Left renal cortex interstitium (tissue), 4 donors: ENCODE data around the gene PIANP. TPM values are rescaled to one million over a fixed set of nuclear protein-coding genes. Genes with fewer than 3 reads are reported as not detected.
"Not testable (repeated sequence)": the region's sequence is repeated elsewhere in the genome, so short reads cannot be mapped to it uniquely, and the experiment has no call there.

Experiments
- DNase-seq, 4 donors: peaks; one replicate each; pipeline ENCODE4 v3.0.0-alpha.2; 2013; ENCODE audit warnings: low read depth in 4 of 4, low spot score in 2 of 4, missing footprints in 1 of 4
- polyA plus RNA-seq, 4 donors: library from polyadenylated mRNA; unstranded; fragments of 120-200 nt; gene quantifications; one replicate each; pipeline ENCODE4 v1.2.1, GENCODE V29; 2013; ENCODE audit not compliant: insufficient read length in 4 of 4

Gene PIANP, protein sequence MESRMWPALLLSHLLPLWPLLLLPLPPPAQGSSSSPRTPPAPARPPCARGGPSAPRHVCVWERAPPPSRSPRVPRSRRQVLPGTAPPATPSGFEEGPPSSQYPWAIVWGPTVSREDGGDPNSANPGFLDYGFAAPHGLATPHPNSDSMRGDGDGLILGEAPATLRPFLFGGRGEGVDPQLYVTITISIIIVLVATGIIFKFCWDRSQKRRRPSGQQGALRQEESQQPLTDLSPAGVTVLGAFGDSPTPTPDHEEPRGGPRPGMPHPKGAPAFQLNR
- 10 to 100 TPM in 3 of 4 donors, 1 to 10 TPM in 1; 8.1 to 16.8 (median 13.5) TPM for polyA plus RNA-seq

GRCh38 chr12:6700646-6701051 lies at the start of gene PIANP:
Gene PIANP, minus strand, starts transcription at chr12:6700815. Its CDS starts 2,754 bp downstream, at chr12:6698061.
- DNase-seq, result peak in 1 of 4 donors; percentile 65

- DNase-seq, result no peak
These were observed 48.1 kb upstream of the PIANP start for GRCh38 chr12:6748761-6749160.

- no peak for DNase-seq
These were observed 46.6 kb upstream of the PIANP start for GRCh38 chr12:6747216-6747615.

DNA sequence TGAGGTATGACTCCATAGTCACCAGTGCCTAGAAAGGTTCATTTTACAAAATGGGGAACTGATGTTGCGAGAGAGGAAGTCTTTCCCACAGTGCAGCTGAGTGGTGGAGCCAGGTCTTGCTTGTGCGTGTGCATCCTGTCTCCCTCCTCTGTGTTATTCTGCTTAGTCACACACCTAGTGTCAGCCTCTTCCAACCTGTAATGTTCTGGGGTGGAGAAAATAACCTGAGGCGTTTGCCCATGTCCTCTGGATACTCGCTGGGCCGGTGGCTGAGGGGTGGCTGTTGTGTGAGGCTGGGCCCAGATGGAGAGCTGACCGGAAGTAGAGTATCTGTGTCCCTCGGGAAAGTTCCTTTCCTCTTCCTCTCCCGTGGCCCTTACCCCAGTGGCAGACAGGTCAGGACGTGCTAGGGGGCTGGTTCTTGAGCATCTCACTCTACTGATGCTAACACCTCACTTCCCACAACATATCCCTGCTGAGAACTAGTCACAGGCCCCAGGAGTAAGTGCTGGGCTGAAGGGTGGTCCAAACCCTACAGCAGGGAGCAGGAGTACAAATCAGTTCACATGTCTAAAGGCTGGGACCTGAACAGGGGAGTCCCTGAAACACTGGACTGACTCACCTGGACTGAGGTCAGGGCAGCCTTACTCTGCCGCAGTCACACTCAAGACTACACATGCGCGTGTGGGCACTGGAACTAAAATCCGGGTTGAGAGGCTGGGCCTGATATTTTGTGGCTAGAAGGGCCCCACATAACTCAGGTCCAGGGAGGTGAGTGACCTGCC lies 45.3 kb upstream of the PIANP start:
- DNase-seq, result no peak

GRCh38 chr12:6743300-6743699 lies 42.7 kb upstream of the PIANP start:
- DNase-seq, result not testable (repeated sequence)

DNA sequence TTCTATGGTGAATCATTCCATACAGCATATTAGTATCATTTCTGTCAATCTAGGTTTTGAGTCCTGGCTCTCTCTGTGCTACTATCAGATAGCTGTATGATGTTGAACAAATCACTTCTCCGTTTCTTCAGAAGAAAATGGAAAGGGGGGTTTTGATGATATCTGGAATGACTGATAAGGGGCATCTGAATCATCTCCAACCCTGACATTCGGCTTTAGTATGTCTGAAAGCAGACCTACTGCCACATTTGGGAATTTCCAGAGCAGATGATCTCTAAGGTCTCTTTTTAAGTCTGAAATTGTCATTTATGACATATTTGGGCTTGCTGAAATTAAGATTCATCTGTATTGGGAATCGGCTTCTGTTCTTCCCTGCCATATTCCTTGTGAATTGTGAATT lies 42.2 kb upstream of the PIANP start:
- no peak for DNase-seq

DNA sequence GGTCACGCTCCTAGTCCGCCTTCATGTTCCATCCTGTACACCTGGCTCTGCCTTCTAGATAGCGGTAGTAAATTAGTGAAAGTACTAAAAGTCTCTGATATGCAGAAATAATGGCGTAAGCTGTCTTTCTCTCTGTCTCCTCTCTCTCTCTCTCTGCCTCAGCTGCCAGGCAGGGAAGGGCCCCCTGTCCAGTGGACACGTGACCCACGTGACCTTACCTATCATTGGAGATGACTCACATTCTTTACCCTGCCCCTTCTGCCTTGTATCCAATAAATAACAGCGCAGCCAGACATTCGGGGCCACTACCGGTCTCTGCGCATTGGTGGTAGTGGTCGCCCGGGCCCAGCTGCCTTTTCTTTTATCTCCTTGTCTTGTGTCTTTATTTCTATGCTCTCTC lies 41.5 kb upstream of the PIANP start:
- DNase-seq, result not testable (repeated sequence)

DNA sequence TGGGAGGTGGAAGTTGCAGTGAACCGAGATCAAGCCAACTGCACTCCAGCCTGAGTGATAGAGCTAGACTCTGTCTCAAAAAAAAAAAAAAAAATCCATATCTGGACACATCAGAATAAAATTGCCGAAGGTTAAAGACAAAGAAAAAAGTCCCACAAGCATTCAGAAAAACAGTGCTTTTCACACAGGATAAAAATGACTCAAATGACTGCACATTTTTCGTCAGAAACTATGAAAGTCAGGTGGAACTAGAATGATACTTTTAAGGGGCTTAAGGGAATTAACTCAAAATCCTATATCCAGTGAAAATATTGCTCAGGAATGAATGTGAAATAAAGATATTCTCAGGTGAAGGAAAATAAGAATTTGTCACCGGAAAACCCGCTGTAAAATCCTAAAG lies 36.1 kb upstream of the PIANP start:
- DNase-seq, result no peak

- DNase-seq, result peak in 2 of 4 donors; percentile 7 to 43
These were observed 35.0 kb upstream of the PIANP start for GRCh38 chr12:6735448-6736191.

DNA sequence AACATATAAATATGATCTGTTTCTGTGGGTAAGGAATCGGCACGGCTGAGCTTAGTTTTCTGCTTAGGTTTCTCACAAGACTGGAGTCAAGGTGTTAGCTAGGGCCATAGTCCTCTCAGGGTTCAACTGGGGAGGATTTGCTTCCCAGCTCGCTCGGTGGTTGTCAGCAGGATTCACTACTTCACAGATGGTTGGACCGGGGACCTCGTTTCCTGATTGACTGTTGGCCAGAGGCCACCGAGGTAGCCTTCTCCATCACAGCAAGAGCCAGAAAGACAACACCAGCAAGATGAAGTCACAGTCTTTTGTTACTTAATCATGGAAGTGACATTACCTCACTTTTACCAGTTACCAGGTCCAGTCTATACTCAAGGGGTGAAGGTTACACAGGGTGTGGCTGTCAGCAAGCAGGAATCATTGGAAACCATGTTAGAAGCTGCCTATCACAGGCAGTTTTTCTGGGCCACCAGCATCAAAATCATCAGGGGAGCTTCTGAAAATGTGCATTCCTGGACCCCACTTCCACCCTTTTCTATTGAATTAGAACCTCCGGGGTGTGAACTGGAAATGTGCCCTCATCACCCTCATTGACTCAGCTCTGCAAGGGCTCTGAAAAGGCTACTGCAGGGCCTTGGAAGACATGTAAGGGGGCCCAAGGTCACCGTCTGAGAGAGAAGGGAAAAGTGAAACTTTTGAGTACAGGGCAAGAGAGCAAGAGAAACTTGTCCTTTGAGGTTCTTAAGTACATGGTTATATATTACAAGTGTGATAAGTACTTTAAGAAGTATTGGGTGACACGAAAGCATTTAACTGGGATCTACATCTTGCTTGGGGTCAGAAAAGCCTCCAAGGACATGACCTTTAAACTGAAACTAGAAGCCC lies 34.1 kb upstream of the PIANP start:
- DNase-seq, result no peak

GRCh38 chr12:6730169-6730568 lies 29.6 kb upstream of the PIANP start:
- DNase-seq, result no peak

DNA sequence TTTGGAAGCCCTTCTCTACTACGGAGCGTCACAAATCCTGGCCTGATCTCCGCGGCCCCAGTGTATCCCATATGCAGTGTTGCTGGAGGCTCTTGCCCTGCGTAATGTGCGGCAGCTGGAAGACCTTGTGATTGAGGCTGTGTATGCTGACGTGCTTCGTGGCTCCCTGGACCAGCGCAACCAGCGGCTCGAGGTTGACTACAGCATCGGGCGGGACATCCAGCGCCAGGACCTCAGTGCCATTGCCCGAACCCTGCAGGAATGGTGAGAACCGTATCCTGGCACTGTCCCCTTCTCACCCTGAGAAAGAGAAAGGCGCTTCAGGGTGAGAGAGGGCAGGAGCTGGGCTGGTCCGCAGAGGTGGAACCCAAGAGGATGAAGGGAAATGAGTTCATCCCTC lies 28.6 kb upstream of the PIANP start:
- DNase-seq, result no peak

- no peak for DNase-seq
These were observed 24.7 kb upstream of the PIANP start for GRCh38 chr12:6725350-6725749.

DNA sequence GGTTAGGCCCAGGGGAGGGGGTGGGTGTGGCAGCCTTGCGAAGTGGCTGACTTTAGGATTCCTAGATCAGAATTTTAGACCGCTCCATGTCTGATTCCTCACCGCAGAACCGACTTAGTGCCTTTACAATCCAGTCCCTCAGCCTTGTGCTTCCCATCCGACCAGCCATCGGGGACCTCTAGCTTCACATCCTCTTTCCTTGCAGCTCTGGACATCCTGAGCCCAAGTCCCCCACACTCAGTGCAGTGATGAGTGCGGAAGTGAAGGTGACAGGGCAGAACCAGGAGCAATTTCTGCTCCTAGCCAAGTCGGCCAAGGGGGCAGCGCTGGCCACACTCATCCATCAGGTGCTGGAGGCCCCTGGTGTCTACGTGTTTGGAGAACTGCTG lies 23.8 kb upstream of the PIANP start:
- no peak for DNase-seq

DNA sequence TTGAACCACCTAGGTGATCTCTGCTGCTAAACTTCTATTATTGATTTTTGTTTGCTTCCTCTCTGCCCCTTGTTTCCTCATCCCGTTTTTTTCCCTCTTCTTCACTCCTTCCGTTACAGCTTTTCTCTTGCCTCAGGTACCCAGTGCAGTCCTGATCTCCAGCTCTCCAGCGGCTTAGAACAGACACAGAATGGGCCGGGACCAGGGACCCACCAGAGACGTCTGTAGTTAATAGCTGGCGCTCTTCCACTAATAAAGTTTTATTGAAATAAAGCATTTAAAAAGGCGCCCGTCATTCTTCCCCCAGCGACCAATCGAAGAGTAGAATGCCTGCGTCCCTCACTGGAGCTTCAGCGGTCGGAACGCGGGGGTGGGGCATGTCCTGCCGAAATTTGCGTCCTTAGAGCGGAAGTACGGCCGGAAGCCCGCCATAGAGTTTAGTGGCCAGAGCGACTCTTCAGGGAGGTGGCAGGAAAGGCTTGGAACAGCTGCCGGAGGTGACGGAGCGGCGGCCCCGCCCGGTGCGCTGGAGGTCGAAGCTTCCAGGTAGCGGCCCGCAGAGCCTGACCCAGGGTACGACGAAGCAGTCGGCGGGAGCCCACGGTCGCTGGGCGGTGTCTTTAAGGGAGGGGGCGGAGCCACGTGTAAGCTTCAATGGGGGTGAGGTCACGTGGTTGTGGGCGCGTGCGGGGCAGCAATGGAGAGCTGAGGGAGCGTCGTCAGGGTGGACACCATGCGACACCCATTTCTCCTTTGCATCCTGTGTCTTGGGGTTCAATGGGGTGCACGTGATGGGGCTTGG lies 23.2 kb upstream of the PIANP start, which contains the start of gene COPS7A:
Gene COPS7A (plus strand): TSS at position 440 of the 802 bp plus-strand sequence. CDS start 611 bp downstream, outside the sequence.
- DNase-seq, result peak; percentile 84 to 97 (median 92)

GRCh38 chr12:6722863-6723262 lies 22.2 kb upstream of the PIANP start:
- DNase-seq, result no peak

- DNase-seq, result no peak
These were observed 16.3 kb upstream of the PIANP start for GRCh38 chr12:6716874-6717437.

GRCh38 chr12:6716031-6716873 lies 15.6 kb upstream of the PIANP start:
- not testable (repeated sequence) for DNase-seq
